K562 (cell line): Measurements from ENCODE around the gene TRPM4. TPM values are rescaled to one million over a fixed set of nuclear protein-coding genes. Genes with fewer than 3 reads are reported as not detected.
A peak's percentile ranks its signal among the peaks of the same experiment; 100 is the strongest.

Experiments
- ERF ChIP-seq: fragments of 450-650 bp; formaldehyde crosslinking; IDR thresholded peaks from 2 replicates; pipeline ENCODE4 v1.4.0; 2020; ENCODE audit warnings: mild to moderate bottlenecking, mixed read lengths
- HDAC2 ChIP-seq: fragments of 450-650 bp; IDR thresholded peaks from 2 replicates; pipeline ENCODE4 v1.6.1; 2016; ENCODE audit warnings: mild to moderate bottlenecking
- MEF2A ChIP-seq: IDR thresholded peaks from 2 replicates; pipeline ENCODE4 v1.6.1; 2011; ENCODE audit warnings: low read depth, mild to moderate bottlenecking, low read length, moderate library complexity; ENCODE audit not compliant: control insufficient read depth
- MYC ChIP-seq, 2 experiments: fragments of 250-450 bp in 1 of 2; sonication (Bioruptor Pico) in 1 of 2; IDR thresholded peaks; 2 replicates each; pipeline versions ENCODE4 v1.5.1 to v1.6.1; 2012 to 2021; ENCODE audit warnings: low read depth in 2 of 2, borderline replicate concordance in 1 of 2, improper control_type of control experiment in 1 of 2, low read length in 1 of 2, mild to moderate bottlenecking in 1 of 2, moderate library complexity in 1 of 2
- NELFE ChIP-seq: IDR thresholded peaks from 2 replicates; pipeline ENCODE4 v1.6.1; 2011; ENCODE audit warnings: mild to moderate bottlenecking; ENCODE audit not compliant: insufficient read depth, insufficient read length
- NFATC3 ChIP-seq: fragments of 450-650 bp; IDR thresholded peaks from 2 replicates; pipeline ENCODE4 v1.6.1; 2017; ENCODE audit warnings: mild to moderate bottlenecking
- PTBP1 ChIP-seq: fragments of 200-400 bp; formaldehyde crosslinking; IDR thresholded peaks from 2 replicates; pipeline ENCODE4 v1.6.1; 2017; ENCODE audit warnings: low read depth, low read length
- PURB ChIP-seq: sonication (generic); formaldehyde crosslinking; IDR thresholded peaks from 2 replicates; pipeline ENCODE4 v1.9.0; 2021; ENCODE audit warnings: low read depth, mild to moderate bottlenecking, missing genetic modification reagents
- RCOR1 ChIP-seq, 2 experiments: IDR thresholded peaks; 2 replicates each; pipeline ENCODE4 v1.6.1; 2012; ENCODE audit warnings: low read depth in 2 of 2, low read length in 2 of 2, borderline replicate concordance in 1 of 2, improper control_type of control experiment in 1 of 2
- SIN3A ChIP-seq, 2 experiments: fragments of 150-350 bp in 1 of 2; IDR thresholded peaks; 2 replicates each; pipeline ENCODE4 v1.6.1; 2011 to 2016; ENCODE audit warnings: borderline replicate concordance in 2 of 2, low read depth in 2 of 2, low read length in 2 of 2, mild to moderate bottlenecking in 2 of 2, moderate library complexity in 2 of 2; ENCODE audit not compliant: control insufficient read depth in 1 of 2
- STAG1 ChIP-seq: sonication (generic); formaldehyde crosslinking; IDR thresholded peaks from 2 replicates; pipeline ENCODE4 v1.5.0; 2020; ENCODE audit warnings: missing genetic modification reagents, borderline replicate concordance
- YY1 ChIP-seq, 3 experiments: IDR thresholded peaks; 2 replicates each; pipeline ENCODE4 v1.6.1; 2011; ENCODE audit warnings: low read length in 2 of 3, mild to moderate bottlenecking in 2 of 3, moderate library complexity in 2 of 3, borderline replicate concordance in 1 of 3, control low read depth in 1 of 3, low read depth in 1 of 3; ENCODE audit not compliant: insufficient read depth in 3 of 3, insufficient replicate concordance in 2 of 3, control insufficient read depth in 1 of 3, insufficient read length in 1 of 3; ENCODE audit errors: extremely low read depth in 1 of 3
- ZNF121 ChIP-seq: sonication (generic); formaldehyde crosslinking; conservative IDR thresholded peaks from 2 replicates; pipeline ENCODE4 v1.8.0; 2022; ENCODE audit warnings: missing genetic modification reagents
- ZNF197 ChIP-seq: fragments of 200-800 bp; sonication (Bioruptor generic); IDR thresholded peaks from 2 replicates; pipeline ENCODE4 v1.6.1; 2016; ENCODE audit warnings: low read depth, missing genetic modification characterization, missing compliant biosample characterization
- polyA plus RNA-seq, 8 experiments: library from polyadenylated mRNA; depleted of rRNA in 4 of 8; stranded (reverse) in 5 of 8; unstranded in 3 of 8; fragments of >200 nt; fragmentation: Nextera tagmentation in 2 of 8; fragmentation: Illumina TruSeq in 1 of 8; extraction: Ambion mirVana in 2 of 8; extraction: Trizol in 1 of 8; gene quantifications; 2 replicates each; pipeline versions ENCODE4 v1.2.1 to v1.2.3, GENCODE V29; 2011 to 2014; ENCODE audit warnings: inconsistent platforms in 1 of 8, missing spikeins in 1 of 8
- total RNA-seq, 7 experiments: library from RNA; depleted of rRNA in 6 of 7; stranded (reverse); fragments of >200 nt in 6 of 7; fragmentation: Illumina TruSeq in 2 of 7; extraction: Trizol in 2 of 7; gene quantifications; 2 replicates each; pipeline versions ENCODE4 v1.2.1 to v1.2.3, GENCODE V29; 2011 to 2021; ENCODE audit warnings: low replicate concordance in 1 of 7
- TF ChIP-seq, protein P1 (sequence below), 2 experiments: fragments of 450-650 bp in 1 of 2; sonication (generic) in 1 of 2; formaldehyde crosslinking; conservative IDR thresholded peaks; 2 replicates each; pipeline versions ENCODE4 v1.4.0 to v1.8.1; 2020 to 2022; ENCODE audit warnings: mild to moderate bottlenecking in 1 of 2, missing genetic modification reagents in 1 of 2
- TF ChIP-seq, protein P2 (sequence below): fragments of 250-450 bp; sonication (Bioruptor Pico); IDR thresholded peaks from 2 replicates; pipeline ENCODE4 v1.8.0; 2022; ENCODE audit warnings: moderate library complexity, mild to moderate bottlenecking, inconsistent platforms
- TF ChIP-seq, protein P3 (sequence below): fragments of 450-650 bp; IDR thresholded peaks from 2 replicates; pipeline ENCODE4 v1.6.1; 2014; ENCODE audit warnings: low read depth, mild to moderate bottlenecking, moderate library complexity, borderline replicate concordance
- TF ChIP-seq, protein P4 (sequence below): sonication (generic); formaldehyde crosslinking; IDR thresholded peaks from 2 replicates; pipeline ENCODE4 v1.8.0; 2022; ENCODE audit warnings: missing genetic modification reagents, mild to moderate bottlenecking, moderate library complexity, borderline replicate concordance
- TF ChIP-seq, protein P5 (sequence below): fragments of 450-650 bp; IDR thresholded peaks from 2 replicates; pipeline ENCODE4 v1.6.1; 2016; ENCODE audit warnings: borderline replicate concordance
- TF ChIP-seq, protein P6 (sequence below): fragments of 450-650 bp; formaldehyde crosslinking; IDR thresholded peaks from 2 replicates; pipeline ENCODE4 v1.4.0; 2022; ENCODE audit warnings: mild to moderate bottlenecking, moderate library complexity

Gene TRPM4
- total and polyA plus RNA-seq, 9 of the 15 experiments (the other 6 are each of a cell fraction or from before 2014, with no cell fraction given) = 6.5 to 45.4 (median 15.2) TPM

DNA sequence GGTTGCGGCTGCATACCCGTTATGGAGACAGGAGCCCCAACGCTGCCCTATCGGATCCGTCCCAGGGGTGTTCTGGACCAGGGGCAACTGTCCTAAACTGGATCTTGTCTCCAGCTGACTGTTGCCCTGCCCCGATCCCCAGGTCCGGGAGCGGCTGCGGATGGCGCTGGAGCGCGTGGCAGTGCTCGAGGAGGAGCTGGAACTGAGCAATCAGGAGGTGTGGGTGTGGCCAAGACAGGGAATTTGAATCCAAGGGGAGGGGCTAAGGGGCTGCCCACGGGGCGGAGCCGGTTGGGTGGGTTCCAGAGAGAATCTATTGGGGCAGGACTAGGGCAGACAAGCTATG lies 28.4 kb upstream of the TRPM4 start (continued):
- TF ChIP-seq, protein P1, sequence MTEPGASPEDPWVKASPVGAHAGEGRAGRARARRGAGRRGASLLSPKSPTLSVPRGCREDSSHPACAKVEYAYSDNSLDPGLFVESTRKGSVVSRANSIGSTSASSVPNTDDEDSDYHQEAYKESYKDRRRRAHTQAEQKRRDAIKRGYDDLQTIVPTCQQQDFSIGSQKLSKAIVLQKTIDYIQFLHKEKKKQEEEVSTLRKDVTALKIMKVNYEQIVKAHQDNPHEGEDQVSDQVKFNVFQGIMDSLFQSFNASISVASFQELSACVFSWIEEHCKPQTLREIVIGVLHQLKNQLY (CRISPR knock-in tag; conservative IDR thresholded peaks at IDR 0.05) = no peak
- TF ChIP-seq, protein P2, sequence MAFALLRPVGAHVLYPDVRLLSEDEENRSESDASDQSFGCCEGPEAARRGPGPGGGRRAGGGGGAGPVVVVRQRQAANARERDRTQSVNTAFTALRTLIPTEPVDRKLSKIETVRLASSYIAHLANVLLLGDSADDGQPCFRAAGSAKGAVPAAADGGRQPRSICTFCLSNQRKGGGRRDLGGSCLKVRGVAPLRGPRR (CRISPR knock-in tag) = no peak
- TF ChIP-seq YY1 (IDR thresholded peaks at IDR 0.05; ENCODE audit: borderline replicate concordance in 1 of 3, control insufficient read depth in 1 of 3, extremely low read depth in 1 of 3, insufficient read depth in 3 of 3, insufficient read length in 1 of 3, insufficient replicate concordance in 2 of 3, low read depth in 1 of 3, low read length in 2 of 3) = no peak
- TF ChIP-seq ZNF121 = no peak
- no peak for TF ChIP-seq PURB (CRISPR knock-in tag)
- TF ChIP-seq, protein P3, sequence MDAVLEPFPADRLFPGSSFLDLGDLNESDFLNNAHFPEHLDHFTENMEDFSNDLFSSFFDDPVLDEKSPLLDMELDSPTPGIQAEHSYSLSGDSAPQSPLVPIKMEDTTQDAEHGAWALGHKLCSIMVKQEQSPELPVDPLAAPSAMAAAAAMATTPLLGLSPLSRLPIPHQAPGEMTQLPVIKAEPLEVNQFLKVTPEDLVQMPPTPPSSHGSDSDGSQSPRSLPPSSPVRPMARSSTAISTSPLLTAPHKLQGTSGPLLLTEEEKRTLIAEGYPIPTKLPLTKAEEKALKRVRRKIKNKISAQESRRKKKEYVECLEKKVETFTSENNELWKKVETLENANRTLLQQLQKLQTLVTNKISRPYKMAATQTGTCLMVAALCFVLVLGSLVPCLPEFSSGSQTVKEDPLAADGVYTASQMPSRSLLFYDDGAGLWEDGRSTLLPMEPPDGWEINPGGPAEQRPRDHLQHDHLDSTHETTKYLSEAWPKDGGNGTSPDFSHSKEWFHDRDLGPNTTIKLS = 0 out of 2 replicates have a peak, but pooled peaks have one; percentile 47
- no peak for TF ChIP-seq NFATC3
- no peak for TF ChIP-seq MEF2A
- TF ChIP-seq, protein P4, sequence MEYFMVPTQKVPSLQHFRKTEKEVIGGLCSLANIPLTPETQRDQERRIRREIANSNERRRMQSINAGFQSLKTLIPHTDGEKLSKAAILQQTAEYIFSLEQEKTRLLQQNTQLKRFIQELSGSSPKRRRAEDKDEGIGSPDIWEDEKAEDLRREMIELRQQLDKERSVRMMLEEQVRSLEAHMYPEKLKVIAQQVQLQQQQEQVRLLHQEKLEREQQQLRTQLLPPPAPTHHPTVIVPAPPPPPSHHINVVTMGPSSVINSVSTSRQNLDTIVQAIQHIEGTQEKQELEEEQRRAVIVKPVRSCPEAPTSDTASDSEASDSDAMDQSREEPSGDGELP (CRISPR knock-in tag) = peak; percentile 78; the same call in 1 of the 2 replicates
- TF ChIP-seq, protein P5, sequence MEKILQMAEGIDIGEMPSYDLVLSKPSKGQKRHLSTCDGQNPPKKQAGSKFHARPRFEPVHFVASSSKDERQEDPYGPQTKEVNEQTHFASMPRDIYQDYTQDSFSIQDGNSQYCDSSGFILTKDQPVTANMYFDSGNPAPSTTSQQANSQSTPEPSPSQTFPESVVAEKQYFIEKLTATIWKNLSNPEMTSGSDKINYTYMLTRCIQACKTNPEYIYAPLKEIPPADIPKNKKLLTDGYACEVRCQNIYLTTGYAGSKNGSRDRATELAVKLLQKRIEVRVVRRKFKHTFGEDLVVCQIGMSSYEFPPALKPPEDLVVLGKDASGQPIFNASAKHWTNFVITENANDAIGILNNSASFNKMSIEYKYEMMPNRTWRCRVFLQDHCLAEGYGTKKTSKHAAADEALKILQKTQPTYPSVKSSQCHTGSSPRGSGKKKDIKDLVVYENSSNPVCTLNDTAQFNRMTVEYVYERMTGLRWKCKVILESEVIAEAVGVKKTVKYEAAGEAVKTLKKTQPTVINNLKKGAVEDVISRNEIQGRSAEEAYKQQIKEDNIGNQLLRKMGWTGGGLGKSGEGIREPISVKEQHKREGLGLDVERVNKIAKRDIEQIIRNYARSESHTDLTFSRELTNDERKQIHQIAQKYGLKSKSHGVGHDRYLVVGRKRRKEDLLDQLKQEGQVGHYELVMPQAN = peak; percentile 67; the same call in 1 of the 2 replicates
- no peak for TF ChIP-seq RCOR1 (IDR thresholded peaks at IDR 0.05; ENCODE audit: borderline replicate concordance in 1 of 2, low read depth in 2 of 2, low read length in 2 of 2)
- no peak for TF ChIP-seq NELFE
- TF ChIP-seq, protein P6, sequence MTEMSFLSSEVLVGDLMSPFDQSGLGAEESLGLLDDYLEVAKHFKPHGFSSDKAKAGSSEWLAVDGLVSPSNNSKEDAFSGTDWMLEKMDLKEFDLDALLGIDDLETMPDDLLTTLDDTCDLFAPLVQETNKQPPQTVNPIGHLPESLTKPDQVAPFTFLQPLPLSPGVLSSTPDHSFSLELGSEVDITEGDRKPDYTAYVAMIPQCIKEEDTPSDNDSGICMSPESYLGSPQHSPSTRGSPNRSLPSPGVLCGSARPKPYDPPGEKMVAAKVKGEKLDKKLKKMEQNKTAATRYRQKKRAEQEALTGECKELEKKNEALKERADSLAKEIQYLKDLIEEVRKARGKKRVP (CRISPR knock-in tag) = no peak
- TF ChIP-seq ZNF197 = no peak
- TF ChIP-seq PTBP1 = no peak
- TF ChIP-seq MYC (IDR thresholded peaks at IDR 0.05; ENCODE audit: low read depth, low read length) = peak; percentile 81
- TF ChIP-seq MYC (CRISPR knock-in tag; IDR thresholded peaks at IDR 0.05; ENCODE audit: borderline replicate concordance, low read depth) = no peak
- no peak; a peak in 1 of 4 replicates for TF ChIP-seq SIN3A (IDR thresholded peaks at IDR 0.05; ENCODE audit: borderline replicate concordance in 2 of 2, control insufficient read depth in 1 of 2, low read depth in 2 of 2, low read length in 2 of 2)
- no peak for TF ChIP-seq HDAC2
- no peak for TF ChIP-seq STAG1 (CRISPR knock-in tag)
- 0 out of 2 replicates have a peak, but pooled peaks have one; percentile 20 for TF ChIP-seq ERF (CRISPR knock-in tag)
